LNCAP (cell line): ENCODE data around the gene MAP2K3.

Experiments
- CTCF ChIP-seq: fragments of 450-650 bp; IDR thresholded peaks from 2 replicates; pipeline ENCODE4 v1.5.1; 2017; ENCODE audit warnings: mild to moderate bottlenecking

MAP2K3 gene

GRCh38 chr17:21243516-21244303, 40.8 kb upstream of the MAP2K3 start:
- TF ChIP-seq CTCF: no peak

GRCh38 chr17:21245639-21246084, 38.8 kb upstream of the MAP2K3 start:
- TF ChIP-seq CTCF: no peak

GRCh38 chr17:21246698-21247097, 37.8 kb upstream of the MAP2K3 start:
- no peak for TF ChIP-seq CTCF

GRCh38 chr17:21247552-21248258, 36.8 kb upstream of the MAP2K3 start:
- no peak for TF ChIP-seq CTCF

GRCh38 chr17:21248500-21248899, 36.0 kb upstream of the MAP2K3 start:
- TF ChIP-seq CTCF: no peak

- TF ChIP-seq CTCF: no peak
These were observed 35.3 kb upstream of the MAP2K3 start for GRCh38 chr17:21249086-21249795.

- TF ChIP-seq CTCF: no peak
These were observed 34.4 kb upstream of the MAP2K3 start for GRCh38 chr17:21249920-21250703.
